DMS153 (cell line): ENCODE measurements around the gene LARP4B.

Source experiments
- DNase-seq: peaks from one replicate; lab custom pipeline; 2025; lab: John Stamatoyannopoulos, UW

The LARP4B gene

GRCh38 chr10:924524-924859 lies 7.0 kb downstream of the LARP4B start:
- DNase-seq = no peak

- no peak for DNase-seq
Observed at GRCh38 chr10:923844-924523, 7.5 kb downstream of the LARP4B start.

DNA sequence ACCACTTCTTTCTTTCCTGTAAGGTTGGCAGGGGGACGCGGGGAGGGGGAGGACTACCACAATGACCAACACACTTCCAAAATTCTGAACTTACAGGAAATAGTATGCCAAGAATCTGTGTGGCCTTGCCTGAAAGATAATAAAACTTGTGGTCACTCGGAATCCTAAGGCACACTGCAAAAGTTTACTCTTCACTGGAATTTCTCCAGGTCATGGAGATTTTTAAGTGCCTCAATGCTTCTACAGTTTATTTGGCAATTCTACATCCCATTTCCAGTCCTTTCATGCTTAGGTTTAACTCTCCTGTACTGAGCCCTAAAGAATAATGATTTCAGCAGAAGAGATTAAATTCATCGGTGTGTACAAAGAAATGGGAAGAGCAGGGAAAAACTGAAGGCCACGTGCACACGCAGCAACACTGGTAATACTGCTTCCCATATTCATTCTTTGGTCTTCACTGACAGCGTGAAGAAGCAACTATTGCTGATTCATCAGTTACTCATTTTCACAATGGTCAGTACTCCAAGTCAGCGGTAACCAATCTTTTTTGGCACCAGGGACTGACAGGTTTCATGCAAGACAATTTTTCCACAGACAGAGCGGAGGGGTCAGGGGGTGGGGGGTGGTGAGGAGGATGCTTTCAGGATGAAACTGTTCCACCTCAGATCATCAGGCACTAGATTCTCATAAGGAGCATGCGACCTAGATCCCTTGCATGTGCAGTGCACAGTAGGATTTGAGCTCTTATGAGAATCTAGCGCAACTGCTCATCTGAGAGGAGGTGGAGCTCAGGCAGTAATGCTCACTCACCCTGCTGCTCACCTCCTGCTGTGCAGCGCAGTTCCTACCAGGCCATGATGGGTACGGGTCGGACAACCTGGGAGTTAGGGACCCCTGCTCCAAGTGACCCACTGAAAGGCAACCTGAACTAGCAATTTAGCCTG lies 9.8 kb downstream of the LARP4B start:
- DNase-seq = no peak

DNA sequence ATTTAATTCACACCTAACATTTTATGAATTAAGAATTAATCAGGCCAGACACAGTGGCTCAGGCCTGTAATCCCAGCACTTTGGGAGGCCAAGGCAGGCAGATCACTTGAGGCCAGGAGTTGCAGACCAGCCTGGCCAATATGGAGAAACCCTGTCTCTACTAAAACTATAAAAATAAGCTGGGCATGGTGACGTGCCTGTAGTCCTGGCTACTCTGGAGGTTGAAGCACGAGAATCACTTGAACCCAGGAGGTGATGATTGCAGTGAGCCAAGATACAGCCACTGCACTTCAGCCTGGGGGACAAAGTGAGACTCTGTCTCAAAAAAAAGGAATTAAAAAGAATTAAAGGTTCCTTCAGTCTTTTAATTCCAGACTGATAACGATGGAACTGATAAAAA lies 11.1 kb downstream of the LARP4B start:
- no peak for DNase-seq

DNA sequence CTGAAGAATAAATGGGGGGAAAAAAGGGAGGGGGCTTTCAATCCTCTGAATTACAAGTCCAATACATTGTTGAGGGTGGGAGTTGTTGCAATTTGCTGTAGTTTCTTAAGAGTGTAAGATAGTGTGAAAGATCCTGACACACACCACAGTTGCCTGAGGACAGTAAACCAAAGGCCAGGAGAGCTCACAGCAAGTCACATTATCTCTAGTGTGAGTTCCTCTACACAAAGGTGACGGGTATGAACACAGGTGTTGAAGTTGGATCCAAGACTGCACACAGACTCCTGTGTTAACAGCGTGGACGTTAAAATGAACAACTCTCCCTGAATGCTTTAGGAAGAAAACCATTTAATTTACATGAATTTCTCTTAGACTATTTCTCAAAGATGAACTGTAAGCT lies 12.0 kb downstream of the LARP4B start:
- DNase-seq = no peak

- no peak for DNase-seq
Observed at GRCh38 chr10:917999-918398, 13.5 kb downstream of the LARP4B start.

DNA sequence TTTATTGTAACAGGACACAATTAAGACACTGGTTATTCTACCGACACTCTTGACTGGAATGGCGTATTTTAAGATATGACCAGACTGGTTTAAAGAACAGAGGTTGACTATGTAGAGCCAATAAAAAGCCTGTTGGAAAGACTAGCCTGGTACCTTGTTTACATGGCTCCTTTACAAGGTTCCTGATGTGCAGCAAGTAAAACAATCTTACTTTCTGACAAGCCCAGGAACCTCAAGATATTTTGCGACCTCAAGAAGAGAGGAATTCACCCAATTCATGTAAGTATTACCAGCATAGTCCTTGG lies 14.1 kb downstream of the LARP4B start:
- no peak for DNase-seq

DNA sequence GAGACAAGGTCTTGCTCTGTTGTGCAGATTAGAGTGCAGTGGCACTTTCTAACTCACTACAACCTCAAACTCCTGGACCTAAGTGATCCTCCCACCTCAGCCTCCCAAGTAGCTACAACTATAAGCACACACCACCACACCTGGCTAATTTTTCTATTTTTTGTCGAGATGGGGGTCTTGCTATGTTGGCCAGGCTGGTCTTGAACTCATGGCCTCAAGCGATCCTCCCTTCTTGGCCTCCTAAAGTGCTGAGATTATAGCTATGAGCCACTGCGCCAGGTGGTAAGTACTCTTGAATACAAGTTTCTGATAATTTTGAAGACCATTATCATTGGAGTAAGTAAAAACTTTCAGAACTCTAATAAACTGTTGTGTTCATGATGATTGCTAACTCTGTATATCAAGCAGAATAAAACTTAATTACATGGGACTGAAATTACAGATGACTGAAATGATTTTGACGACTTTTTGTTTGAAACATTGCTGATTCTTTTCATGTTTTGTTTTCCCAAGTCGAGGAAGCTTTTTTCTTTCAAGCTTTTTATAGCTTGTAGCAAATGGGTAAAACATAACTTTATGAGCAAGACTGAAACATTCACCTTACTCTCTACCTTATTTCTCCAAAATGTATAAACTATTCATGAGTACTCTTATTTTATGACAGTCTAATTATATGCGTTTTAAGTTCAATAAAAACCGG lies 14.6 kb downstream of the LARP4B start:
- no peak for DNase-seq

- no peak for DNase-seq
Observed at GRCh38 chr10:909831-910230, 21.7 kb downstream of the LARP4B start.

GRCh38 chr10:905972-906371 lies 25.5 kb downstream of the LARP4B start:
- no peak for DNase-seq

GRCh38 chr10:905503-905902 lies 26.0 kb downstream of the LARP4B start:
- DNase-seq = no peak

DNA sequence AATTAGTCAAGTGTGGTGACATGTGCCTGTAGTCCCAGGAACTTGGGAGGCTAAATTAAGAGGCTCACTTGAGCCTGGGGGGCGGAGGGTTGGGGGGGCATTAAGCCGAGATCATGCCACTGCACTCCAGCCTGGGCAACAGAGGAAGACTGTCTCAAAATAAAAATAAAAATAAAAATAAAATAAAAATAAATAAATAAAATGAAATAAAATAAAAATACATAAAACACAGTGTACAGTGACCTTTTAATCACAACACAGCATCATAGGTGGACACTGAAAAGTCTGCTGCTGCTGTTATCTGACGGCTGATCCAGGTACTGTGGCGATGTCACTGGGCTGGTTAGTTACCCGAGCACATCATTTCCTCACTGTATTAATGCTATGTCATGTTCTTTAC lies 27.1 kb downstream of the LARP4B start:
- DNase-seq = no peak

GRCh38 chr10:898141-898540 lies 33.4 kb downstream of the LARP4B start:
- DNase-seq = no peak

- no peak for DNase-seq
Observed at GRCh38 chr10:896982-897381, 34.5 kb downstream of the LARP4B start.

DNA sequence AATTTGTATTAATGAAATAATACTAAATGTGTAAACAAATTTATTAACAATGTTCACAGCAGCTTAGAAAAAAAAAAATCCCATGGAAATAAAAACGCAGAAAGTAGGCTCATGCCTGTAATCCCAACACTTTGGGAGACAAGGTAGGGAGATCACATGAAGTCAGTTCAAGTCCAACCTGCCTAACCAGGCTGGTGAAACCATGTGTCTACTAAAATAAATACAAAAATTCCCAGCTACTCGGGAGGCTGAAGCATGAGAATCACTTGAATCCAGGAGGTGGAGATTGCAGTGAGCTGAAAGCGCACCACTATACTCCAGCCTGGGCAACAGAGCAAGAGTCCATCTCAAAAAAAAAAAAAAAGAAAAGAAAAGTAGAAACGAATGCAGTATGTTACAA lies 36.2 kb downstream of the LARP4B start:
- no peak for DNase-seq

GRCh38 chr10:878895-879294 lies 52.6 kb downstream of the LARP4B start:
- no peak for DNase-seq

DNA sequence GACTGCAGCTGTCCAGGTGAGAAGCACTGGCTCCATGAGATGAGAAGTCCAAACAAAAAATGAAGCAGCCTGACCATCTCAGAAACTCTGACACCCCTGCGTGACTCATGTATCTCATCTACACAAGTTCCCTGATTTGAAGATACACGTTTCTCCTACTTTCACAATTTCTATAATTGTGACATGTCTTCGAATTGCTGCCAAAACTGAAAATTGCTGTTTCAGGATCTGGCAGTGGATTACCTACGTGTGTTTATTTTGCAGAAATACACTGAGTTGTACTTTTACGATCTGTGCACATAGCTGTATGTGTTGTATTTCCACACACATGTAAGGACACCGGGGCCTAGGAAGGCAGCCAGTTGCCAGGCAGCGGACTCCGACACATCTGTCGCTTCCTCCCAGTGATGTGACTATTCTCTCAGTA lies 53.2 kb downstream of the LARP4B start:
- no peak for DNase-seq

DNA sequence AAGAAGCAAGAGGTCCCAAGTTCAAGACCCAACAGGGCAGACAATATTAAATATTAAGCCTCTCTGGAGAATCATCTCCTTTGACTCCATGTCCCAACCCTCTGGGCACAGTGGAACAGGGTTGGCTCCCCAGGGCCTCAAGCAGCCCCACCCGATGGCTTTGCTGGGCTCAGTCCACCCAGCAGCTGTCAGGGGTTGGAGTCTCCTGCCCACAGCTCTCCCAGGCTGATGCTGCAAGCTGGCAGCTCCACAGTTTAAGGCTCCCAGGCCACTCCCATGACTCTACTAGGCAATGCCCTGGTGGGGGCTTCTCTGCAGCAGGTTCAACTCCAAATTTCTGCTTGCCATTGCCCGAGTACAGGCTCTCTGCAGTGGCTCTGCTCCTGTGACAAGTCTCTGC lies 55.1 kb downstream of the LARP4B start:
- no peak for DNase-seq

- DNase-seq = no peak
Observed at GRCh38 chr10:873020-873419, 58.5 kb downstream of the LARP4B start.

GRCh38 chr10:871951-872403 lies 59.5 kb downstream of the LARP4B start:
- DNase-seq = no peak

GRCh38 chr10:870564-871166 lies 60.8 kb downstream of the LARP4B start:
- no peak for DNase-seq

DNA sequence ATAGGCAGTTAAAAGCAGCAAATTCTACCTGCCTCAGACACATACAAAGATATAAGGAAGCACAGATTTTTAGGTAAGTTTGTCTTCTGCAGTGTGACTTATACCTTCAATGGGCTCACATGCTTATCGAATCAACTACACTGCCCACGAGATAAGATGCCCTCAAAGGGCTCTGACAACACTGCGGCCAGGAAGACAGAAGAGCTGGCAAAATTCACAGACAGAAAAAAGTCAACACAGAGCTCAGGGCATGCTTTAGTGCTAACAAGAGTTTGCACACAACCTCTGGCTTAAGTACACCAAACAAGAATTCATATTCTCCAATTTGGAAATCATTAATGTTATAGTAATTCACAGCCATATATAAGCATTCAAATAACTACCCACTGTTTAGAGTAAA lies 62.3 kb downstream of the LARP4B start:
- DNase-seq = no peak

DNA sequence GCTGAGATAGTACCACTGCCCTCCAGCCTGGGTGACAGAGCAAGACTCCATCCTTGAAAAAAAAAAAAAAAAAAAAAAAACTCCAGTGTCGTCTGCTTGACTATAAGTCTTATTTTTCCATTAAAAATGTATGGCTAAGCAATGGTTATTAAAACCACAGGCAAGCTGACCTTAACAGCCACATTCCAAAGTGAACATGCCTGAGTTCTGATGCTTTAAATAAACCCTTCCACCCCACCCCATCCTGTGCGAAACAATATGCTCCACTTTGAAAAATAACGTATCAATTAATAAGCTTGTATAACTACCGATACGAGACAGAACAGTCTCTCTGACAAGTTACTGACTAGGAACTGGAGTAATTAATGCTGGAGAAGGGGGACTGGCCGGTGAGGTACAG lies 63.7 kb downstream of the LARP4B start:
- no peak for DNase-seq
